ENCODE results near the gene PTPN23. TPM values are rescaled to one million over a fixed set of nuclear protein-coding genes. Genes with fewer than 3 reads are reported as not detected.

The PTPN23 gene
- total and polyA plus RNA-seq, 10 of the 15 experiments (the other 5 are each of a cell fraction or from before 2014, with no cell fraction given) = 0.44 to 28.6 (median 4.4) TPM

DNA sequence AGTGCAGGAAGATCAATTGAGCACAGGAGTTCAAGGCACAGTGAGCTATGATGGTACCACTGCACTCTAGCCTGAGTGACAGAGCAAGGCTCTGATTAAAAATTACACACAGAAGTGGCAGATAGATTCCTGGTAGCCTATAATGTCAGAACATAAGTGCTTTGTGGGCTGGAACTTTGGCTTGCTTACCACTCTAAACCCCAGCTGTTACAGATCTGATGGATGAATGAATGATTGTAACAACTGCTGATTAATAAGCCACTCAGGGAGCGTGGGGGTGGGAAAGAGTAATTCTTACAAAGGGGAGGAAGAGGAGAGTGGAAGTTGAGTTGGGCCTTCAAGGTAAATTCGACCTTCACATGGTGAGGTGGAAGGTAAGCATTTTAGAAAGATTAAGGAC is 40.9 kb upstream of the PTPN23 start (continued):
- TF ChIP-seq, protein P1, sequence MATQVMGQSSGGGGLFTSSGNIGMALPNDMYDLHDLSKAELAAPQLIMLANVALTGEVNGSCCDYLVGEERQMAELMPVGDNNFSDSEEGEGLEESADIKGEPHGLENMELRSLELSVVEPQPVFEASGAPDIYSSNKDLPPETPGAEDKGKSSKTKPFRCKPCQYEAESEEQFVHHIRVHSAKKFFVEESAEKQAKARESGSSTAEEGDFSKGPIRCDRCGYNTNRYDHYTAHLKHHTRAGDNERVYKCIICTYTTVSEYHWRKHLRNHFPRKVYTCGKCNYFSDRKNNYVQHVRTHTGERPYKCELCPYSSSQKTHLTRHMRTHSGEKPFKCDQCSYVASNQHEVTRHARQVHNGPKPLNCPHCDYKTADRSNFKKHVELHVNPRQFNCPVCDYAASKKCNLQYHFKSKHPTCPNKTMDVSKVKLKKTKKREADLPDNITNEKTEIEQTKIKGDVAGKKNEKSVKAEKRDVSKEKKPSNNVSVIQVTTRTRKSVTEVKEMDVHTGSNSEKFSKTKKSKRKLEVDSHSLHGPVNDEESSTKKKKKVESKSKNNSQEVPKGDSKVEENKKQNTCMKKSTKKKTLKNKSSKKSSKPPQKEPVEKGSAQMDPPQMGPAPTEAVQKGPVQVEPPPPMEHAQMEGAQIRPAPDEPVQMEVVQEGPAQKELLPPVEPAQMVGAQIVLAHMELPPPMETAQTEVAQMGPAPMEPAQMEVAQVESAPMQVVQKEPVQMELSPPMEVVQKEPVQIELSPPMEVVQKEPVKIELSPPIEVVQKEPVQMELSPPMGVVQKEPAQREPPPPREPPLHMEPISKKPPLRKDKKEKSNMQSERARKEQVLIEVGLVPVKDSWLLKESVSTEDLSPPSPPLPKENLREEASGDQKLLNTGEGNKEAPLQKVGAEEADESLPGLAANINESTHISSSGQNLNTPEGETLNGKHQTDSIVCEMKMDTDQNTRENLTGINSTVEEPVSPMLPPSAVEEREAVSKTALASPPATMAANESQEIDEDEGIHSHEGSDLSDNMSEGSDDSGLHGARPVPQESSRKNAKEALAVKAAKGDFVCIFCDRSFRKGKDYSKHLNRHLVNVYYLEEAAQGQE (IDR thresholded peaks at IDR 0.05; ENCODE audit: low read depth, low read length) = no peak
- TF ChIP-seq CBFB (IDR thresholded peaks at IDR 0.05; ENCODE audit: low read depth) (no peak), NRF1 (conservative IDR thresholded peaks at IDR 0.05; ENCODE audit: low read depth, low read length) (no peak), KDM1A (IDR thresholded peaks at IDR 0.05; ENCODE audit: borderline replicate concordance) (no peak), HDAC2 (IDR thresholded peaks at IDR 0.05) (no peak)

DNA sequence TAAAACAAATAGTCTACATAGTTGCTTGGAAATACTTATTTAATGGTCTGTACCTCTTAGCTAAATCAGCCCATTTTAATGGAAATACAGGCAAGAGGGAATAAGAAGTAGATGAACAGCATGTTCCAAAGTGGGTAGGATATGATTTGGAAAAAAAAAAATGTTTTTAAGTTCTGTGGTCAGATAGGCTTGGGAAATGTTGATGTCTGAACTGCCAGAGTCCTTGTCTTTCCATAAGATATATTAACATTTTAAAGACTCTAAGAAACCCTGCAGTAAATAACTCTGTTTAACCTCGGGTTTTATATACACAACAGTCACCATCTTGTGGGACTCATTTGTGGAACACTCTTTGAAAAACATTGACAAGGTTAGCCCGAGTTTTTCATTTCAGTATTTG is 40.0 kb upstream of the PTPN23 start:
- ChIA-PET CTCF (interaction anchor here (0.8 kb wide), 1 partner anchor 90 kb away, joined by 3 read pairs; no protein-coding TSS in a partner anchor), RAD21 (ENCODE audit: unreplicated experiment) (no interaction called here), POLR2A (no interaction called here), SMC1A (ENCODE audit: uncharacterized antibody, unreplicated experiment) (no interaction called here)
- ATAC-seq (no peak), FAIRE-seq (no peak), DNase-seq (ENCODE audit: low read depth, low spot score) (no peak)
- Histone ChIP-seq H3K27ac (ENCODE audit: control insufficient read depth, insufficient read depth) (no peak overlapping the region), H3K4me2 (ENCODE audit: control insufficient read depth, insufficient read depth) (no peak overlapping the region), H3K4me3 (no peak overlapping the region), H3K36me3 (ENCODE audit: control insufficient read depth in 2 of 2, insufficient read depth in 2 of 2, low read length in 1 of 2) (peaks cover 28 to 33% of the 10 kb centered on the region in 2 experiments), H4K20me1 (ENCODE audit: control insufficient read depth, insufficient read depth) (no peaks in the 10 kb centered on the region; the same call in 1 of the 2 replicates), H3K9ac (ENCODE audit: control insufficient read depth, insufficient read depth, low read length) (no peak overlapping the region), H2AFZ (ENCODE audit: control insufficient read depth, low read depth, low read length) (no peak overlapping the region), H3K9me3 (replicated peaks; ENCODE audit: control insufficient read depth, insufficient read depth, low read length) (no peaks in the 10 kb centered on the region), H3K27me3 (replicated peaks in 1 of 2; ENCODE audit: control insufficient read depth in 2 of 2, insufficient read depth in 2 of 2, low read length in 1 of 2) (no peaks in the 10 kb centered on the region), H3K4me1 (ENCODE audit: control insufficient read depth, insufficient read depth, low read length) (peaks cover 5% of the 10 kb centered on the region), H3K79me2 (ENCODE audit: control insufficient read depth, insufficient read depth, low read length) (no peaks in the 10 kb centered on the region)
- 70% methylated on average over 2 of the region's 2 CpGs for WGBS (ENCODE audit: insufficient coverage, insufficient replicate concordance, low lambda C conversion rate, missing lambda C conversion rate)
- in situ Hi-C loops (cut with MboI) = no loop called here
- intact Hi-C loops (cut with micrococcal nuclease; ENCODE audit: unreplicated experiment) = no loop called here
- no TSS peak for BruUV-seq (replicated peaks)
- TF ChIP-seq, protein P2, sequence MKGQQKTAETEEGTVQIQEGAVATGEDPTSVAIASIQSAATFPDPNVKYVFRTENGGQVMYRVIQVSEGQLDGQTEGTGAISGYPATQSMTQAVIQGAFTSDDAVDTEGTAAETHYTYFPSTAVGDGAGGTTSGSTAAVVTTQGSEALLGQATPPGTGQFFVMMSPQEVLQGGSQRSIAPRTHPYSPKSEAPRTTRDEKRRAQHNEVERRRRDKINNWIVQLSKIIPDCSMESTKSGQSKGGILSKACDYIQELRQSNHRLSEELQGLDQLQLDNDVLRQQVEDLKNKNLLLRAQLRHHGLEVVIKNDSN (IDR thresholded peaks at IDR 0.05; ENCODE audit: borderline replicate concordance, extremely low read length, insufficient read depth, low read depth, low read length) = no peak
- TF ChIP-seq CHD2 (IDR thresholded peaks at IDR 0.05; ENCODE audit: borderline replicate concordance, low read depth, low read length) (no peak), CHD1 (IDR thresholded peaks at IDR 0.05; ENCODE audit: low read depth, low read length) (no peak), KDM1A (IDR thresholded peaks at IDR 0.05; ENCODE audit: borderline replicate concordance) (no peak), SIX5 (IDR thresholded peaks at IDR 0.05; ENCODE audit: low read depth, low read length, severe bottlenecking) (no peak)
- TF ChIP-seq, protein P3, sequence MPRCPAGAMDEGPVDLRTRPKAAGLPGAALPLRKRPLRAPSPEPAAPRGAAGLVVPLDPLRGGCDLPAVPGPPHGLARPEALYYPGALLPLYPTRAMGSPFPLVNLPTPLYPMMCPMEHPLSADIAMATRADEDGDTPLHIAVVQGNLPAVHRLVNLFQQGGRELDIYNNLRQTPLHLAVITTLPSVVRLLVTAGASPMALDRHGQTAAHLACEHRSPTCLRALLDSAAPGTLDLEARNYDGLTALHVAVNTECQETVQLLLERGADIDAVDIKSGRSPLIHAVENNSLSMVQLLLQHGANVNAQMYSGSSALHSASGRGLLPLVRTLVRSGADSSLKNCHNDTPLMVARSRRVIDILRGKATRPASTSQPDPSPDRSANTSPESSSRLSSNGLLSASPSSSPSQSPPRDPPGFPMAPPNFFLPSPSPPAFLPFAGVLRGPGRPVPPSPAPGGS (IDR thresholded peaks at IDR 0.05; ENCODE audit: borderline replicate concordance, insufficient read depth, low read depth, low read length, poor library complexity, severe bottlenecking) = no peak
- TF ChIP-seq, protein P4, sequence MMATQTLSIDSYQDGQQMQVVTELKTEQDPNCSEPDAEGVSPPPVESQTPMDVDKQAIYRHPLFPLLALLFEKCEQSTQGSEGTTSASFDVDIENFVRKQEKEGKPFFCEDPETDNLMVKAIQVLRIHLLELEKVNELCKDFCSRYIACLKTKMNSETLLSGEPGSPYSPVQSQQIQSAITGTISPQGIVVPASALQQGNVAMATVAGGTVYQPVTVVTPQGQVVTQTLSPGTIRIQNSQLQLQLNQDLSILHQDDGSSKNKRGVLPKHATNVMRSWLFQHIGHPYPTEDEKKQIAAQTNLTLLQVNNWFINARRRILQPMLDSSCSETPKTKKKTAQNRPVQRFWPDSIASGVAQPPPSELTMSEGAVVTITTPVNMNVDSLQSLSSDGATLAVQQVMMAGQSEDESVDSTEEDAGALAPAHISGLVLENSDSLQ (IDR thresholded peaks at IDR 0.05) = no peak
- TF ChIP-seq, protein P5, sequence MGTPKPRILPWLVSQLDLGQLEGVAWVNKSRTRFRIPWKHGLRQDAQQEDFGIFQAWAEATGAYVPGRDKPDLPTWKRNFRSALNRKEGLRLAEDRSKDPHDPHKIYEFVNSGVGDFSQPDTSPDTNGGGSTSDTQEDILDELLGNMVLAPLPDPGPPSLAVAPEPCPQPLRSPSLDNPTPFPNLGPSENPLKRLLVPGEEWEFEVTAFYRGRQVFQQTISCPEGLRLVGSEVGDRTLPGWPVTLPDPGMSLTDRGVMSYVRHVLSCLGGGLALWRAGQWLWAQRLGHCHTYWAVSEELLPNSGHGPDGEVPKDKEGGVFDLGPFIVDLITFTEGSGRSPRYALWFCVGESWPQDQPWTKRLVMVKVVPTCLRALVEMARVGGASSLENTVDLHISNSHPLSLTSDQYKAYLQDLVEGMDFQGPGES (IDR thresholded peaks at IDR 0.05) = no peak
